Fibroblast of peridontal ligament (primary cell): ENCODE results near the gene TMEM175.
A peak's percentile ranks its signal among the peaks of the same experiment; 100 is the strongest.

Source experiments
- DNase-seq: peaks from one replicate; pipeline ENCODE4 v3.0.0-alpha.2; 2010; ENCODE audit errors: extremely low read depth

TMEM175 gene

DNA sequence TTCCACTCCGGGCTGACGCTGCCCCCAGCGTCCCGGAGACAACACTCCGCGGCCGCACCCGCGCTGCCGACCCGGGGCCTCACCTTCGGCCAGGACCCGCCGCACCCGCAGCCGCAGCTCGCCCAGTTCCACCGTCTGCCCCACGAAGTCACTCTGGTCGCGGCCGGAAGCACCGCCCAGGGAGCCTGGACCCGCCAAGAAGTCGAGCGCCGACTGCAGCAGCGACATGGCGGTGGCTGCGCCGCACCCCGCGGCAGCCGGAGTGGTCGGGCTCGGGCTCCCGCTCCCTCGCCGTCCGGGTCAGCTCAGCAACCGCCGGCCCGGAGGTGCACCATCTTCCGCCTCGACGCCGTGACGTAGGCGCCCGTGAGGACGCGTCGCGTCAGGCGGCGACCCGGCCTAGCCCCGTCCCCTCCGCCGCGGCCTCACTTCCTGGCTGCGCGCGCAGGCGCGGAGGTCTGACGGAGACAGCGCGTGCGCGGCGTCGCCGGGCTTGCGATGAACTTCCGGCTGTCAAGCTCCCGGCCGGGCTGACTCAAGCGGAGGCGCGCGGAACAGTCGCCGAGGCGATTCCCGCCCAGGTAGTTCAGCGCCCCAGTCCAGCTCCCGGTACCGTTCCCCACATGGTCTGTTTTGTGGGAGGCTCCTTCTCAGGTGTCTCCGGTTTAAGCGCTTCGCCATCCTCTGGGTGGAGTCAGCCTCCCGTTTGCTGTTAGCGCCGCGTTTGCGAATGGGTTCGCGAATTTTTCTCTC is at the start of gene TMEM175, which contains the start of gene GAK:
TMEM175 (plus strand) TSS at position 501 of the 753 bp plus-strand sequence. CDS start 15,280 bp downstream, outside the sequence.
GAK (minus strand) TSS at position 357 of the 753 bp plus-strand sequence; CDS start at position 228, 129 bp downstream.
- DNase-seq = peak; percentile 92

DNA sequence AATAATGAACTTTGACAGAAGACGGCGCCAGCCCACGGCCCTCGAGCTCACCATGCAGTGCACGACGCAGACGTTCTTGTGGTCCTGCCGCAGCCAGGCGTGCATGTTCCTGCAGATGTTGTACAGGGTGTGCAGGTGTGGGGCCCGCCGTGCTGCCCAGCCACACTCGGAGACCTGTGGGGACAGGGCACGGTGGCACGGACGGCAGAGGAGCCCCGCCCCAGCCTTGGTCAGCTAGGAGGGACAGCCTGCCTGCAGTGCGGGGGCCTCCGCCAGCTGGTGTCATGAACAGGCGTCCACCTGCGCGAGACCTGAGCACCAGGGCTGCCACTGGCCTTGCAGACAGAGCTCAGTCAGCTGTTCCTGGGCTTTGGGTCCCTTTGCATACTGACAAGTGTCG is 49.6 kb upstream of the TMEM175 start:
- no peak for DNase-seq

DNA sequence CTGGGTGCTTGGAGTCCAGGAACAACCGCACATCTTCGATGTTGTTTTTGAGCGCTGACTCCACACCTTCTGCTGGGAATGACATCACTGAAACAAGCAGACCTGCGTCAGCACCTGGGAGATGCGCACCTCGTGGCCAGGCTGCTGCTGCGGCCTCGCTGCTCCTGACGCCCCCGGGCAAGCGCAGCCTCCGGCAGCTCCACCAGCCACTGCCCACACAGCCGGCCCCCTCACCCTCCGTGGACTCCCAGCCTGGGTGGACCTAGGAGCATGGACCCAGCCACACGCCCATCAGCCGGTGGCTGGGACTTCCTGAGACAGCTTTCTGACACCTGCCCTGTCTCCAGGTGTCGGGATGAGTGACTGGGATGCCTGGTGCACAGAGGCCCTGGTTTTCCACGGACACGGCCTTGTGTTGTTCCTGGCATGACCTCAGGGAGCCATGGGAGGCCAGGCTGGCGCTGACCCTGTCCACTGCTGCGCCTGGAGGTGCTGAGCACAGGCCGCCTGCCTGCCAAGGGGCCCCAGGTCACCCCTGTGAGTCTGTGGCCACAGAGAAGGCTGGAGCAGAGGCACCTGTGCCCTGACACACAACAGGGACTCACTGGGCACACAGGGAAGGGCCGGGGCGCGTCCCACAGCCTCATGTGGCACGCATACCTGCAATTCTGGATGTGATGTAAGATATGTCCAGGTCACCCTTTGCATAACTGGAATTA is 48.7 kb upstream of the TMEM175 start:
- no peak for DNase-seq

DNA sequence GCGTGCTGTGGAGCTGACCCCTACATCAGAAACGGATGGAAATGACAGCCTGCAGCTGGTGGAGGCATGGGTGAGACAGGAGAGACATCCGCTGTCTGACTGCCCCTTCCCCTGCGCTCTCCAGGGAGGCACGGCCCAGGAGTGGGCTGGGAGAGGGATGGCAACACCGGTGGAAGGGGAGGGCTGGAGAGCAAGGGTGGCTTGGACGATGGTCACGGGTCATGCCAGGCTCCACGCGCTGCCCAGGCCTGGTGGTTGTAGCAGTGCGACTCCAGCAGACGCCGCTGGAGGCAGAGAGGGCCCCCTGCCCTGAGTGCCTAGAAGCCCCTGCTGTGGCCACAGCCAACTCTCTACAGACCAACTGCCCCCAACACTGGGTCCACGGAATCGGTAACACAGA is 48.0 kb upstream of the TMEM175 start:
- DNase-seq = no peak

GRCh38 chr4:884896-885295 is 47.4 kb upstream of the TMEM175 start:
- DNase-seq = no peak

DNA sequence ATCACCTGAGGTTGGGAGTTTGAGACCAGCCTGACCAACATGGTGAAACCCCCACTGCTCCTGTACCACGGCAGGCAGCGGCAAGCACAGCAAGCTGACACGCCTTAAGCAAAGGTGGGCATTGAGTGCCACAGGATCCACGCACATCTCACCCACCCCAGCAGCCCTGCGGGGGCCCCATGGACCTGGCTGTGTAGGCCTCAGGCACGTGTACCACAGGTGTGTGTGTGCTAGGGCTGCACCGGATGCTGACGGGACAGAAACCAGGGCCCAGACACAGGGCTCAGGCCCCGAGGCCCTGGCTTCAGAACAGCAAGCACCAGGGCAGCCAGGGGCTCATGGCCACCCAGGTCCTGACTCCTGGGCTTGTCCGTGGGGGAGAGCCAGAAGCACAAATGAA is 46.9 kb upstream of the TMEM175 start:
- no peak for DNase-seq

DNA sequence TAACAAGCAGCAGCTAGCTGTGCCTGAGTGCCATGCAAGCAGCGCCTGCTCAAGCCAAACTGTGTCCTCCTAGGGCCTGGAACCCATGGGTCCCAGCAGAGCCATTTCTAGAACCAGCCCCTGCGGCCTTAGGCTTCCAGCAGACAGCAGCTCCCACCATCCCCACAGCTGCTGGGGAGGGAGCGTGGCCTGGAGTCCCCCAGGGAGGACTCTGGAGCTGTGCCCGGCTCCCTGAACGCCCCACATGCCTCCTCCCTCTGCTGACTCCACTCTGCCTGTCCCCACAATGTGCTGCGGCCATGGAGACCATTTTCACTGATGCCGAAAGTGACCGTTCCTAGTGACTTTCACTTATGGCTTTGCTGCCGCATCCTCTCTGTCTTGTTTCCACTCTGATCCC is 46.0 kb upstream of the TMEM175 start:
- peak; percentile 2 for DNase-seq

DNA sequence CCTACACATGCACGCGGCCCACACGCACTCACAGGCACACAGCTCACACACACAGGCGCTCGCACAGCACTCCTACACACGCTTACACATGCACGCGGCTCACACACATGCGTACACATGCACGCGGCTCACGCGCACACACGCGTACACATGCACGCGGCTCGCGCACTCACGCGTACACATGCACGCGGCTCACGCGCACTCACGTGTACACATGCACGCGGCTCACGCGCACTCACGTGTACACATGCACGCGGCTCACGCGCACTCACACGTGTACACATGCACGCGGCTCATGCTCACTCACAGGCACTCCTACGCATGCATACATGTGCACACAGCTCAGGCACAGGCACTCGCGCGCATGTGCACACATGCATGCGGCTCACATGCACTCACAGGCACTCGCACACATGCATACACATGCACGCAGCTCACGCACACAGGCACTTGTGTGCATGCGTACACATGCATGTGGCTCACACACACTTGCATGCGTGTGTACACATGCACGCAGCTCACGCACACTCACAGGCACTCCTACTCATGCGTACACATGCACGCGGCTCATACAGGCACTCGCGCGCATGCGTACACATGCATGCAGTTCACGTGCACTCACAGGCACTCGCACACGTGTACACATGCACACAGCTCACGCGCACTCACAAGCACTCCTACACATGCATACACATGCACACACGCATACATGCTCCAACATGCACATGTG is 45.1 kb upstream of the TMEM175 start:
- DNase-seq = no peak

DNA sequence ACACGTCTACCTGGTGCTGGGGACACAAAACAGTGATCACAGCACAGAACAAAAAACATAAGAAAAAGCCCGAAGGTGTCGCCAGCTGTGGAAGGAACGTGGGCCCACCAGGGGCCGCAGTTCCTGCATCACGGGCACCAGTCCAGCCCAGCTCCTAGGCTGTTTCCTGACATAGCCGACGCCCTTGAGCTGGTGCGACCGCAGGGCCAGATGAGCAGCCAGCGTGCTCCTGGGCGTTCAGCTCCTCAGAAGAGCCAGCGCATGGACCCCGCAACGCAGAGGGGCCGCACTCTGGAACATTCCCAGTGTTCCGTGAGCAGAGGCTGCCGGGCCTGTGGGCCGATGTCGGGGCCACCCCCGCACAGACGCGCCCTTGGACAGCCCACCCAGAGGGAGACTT is 44.2 kb upstream of the TMEM175 start:
- DNase-seq = no peak

- no peak for DNase-seq
Observed at GRCh38 chr4:889516-889915, 42.7 kb upstream of the TMEM175 start.

DNA sequence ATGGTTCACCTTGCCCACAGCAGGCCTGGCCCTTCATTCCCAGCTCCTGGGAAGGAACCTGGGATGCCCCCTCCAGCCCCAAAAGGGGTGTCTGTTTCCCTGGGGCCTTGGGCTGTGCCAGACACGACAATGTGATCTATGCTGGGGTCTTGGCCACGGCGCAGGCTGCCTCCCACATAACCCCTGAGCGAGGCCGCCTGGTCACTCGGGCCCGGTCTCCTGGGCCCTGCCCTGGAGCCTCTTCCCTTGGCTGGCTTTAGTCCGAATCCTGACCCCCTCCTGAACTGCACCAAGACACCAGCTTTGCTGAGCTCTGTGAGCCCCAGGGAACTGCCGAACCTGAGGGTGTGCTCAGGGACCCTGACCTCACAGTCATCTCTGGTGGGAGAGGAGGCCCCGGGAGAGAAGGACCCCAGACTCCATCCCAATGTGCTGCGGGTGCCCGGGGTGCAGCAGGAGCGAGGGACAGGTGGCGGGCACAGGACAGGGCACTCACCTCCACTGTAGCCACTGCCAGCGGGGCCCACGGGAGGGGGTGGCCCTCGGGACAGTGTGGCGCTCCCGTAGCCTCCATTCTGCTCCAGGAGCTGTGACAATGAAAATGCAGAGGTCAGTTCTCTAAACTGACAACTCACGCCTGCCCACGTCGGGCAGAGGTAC is 42.1 kb upstream of the TMEM175 start:
- DNase-seq = no peak

DNA sequence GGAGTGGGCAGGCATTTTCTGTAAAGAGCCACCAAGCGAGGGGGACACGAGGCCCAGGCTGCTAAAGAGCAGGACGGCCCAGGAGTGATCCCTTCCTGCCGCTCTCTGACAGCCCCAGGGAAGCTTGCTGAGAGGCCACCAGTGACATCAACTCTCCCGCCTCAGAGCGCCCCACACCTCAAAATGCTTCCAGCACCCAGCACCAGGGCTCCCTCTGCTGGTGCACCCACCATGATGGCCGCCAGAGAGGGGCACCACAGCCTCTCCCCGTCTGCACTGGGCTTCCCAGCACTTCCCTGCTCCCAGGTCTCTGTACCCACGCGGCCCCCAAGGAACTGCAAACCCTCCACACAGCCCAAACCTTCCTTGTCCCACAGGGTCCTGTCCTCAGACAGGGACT is 40.5 kb upstream of the TMEM175 start:
- DNase-seq = no peak

DNA sequence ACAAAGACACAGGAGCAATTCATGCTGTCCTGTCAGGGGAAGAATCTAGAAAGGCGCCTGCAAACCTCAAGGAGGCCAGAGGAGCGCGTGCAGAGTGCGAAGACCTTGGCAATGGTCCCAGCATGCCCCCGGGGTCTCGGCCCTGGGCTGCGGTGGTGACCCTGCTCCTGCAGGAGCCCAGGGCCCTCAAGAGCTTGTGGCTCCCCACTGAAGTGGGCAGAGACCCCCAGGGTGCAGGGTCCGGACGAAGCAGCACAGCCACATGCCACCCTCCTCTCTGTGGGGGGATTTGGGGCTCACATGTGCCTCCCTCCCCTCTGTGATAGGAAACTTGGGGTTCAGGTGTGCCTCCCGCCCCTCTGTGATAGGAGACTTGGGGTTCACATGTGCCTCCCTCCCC is 39.5 kb upstream of the TMEM175 start:
- DNase-seq = no peak

- no peak for DNase-seq
Observed at GRCh38 chr4:893276-893994, 38.8 kb upstream of the TMEM175 start.

- no peak for DNase-seq
Observed at GRCh38 chr4:893995-894705, 38.1 kb upstream of the TMEM175 start.

DNA sequence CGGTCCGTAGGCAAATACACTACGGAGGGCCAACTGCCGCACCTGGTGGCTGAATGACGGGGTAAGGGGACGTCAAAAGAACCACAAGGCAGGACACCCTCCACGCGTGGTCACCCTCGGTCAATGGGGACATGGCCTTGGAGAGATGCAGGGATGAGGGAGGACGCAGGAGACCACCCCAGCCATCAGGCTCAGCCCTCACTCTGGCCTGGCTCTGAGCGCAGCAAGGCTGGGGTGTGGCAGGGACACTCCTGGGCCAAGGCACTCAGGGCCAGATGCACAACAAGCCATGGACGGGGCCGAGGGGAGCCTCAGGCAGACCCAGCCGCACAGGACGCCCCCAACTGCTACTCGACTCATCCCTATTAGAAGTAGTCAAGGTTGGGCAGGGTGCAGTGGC is 36.7 kb upstream of the TMEM175 start:
- DNase-seq = no peak

- DNase-seq = no peak
Observed at GRCh38 chr4:896216-896615, 36.0 kb upstream of the TMEM175 start.

- no peak for DNase-seq
Observed at GRCh38 chr4:896630-897029, 35.6 kb upstream of the TMEM175 start.

GRCh38 chr4:898123-898522 is 34.1 kb upstream of the TMEM175 start:
- DNase-seq = no peak

GRCh38 chr4:898869-899555 is 33.2 kb upstream of the TMEM175 start:
- DNase-seq = no peak
